GM12873 (cell line): ENCODE measurements around the gene CDK1.

ENCODE experiments used
- CTCF ChIP-seq: IDR thresholded peaks from 2 replicates; pipeline ENCODE4 v1.5.1; 2012; ENCODE audit warnings: low read depth, mild to moderate bottlenecking, moderate library complexity, low read length, control low read depth; ENCODE audit not compliant: insufficient read depth; ENCODE audit errors: missing control alignments

Gene CDK1

GRCh38 chr10:60796481-60796880 lies 18.2 kb downstream of the CDK1 start:
- TF ChIP-seq CTCF = no peak

- no peak for TF ChIP-seq CTCF
Measured at GRCh38 chr10:60797200-60797599, 18.9 kb downstream of the CDK1 start.

- no peak for TF ChIP-seq CTCF
Measured at GRCh38 chr10:60798031-60798430, 19.8 kb downstream of the CDK1 start.

GRCh38 chr10:60798870-60799269 lies 20.6 kb downstream of the CDK1 start:
- TF ChIP-seq CTCF = no peak

GRCh38 chr10:60799971-60800650 lies 21.8 kb downstream of the CDK1 start:
- TF ChIP-seq CTCF = no peak

- TF ChIP-seq CTCF = no peak
Measured at GRCh38 chr10:60800918-60801317, 22.6 kb downstream of the CDK1 start.

GRCh38 chr10:60801522-60801921 lies 23.2 kb downstream of the CDK1 start:
- no peak for TF ChIP-seq CTCF
